Measurements from ENCODE around the gene METAP1D.

DNA sequence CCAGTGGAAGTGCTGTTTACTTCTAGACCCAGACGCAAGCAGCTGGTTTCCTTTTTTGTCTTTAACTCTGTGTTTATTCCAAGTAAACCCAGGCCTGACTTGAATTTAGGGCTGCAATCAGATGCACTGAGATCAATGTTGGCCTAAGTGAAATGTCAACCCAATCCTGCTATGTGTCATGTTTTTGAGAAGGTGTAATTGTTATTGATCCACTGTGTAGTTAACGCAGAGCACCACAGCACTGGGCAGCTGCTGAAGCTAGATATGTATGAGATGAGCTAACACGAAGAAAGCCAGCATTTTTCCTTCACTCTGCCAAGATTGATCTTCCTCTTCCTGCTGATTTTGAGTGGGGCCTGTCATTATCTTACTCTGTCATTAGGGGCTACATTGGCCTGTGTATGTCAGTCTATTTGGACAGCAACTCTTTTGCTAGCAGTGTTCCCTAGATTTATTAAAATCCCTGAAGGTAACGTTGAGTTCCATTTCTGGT is 66.7 kb downstream of the METAP1D start:
- TF ChIP-seq, protein P1, sequence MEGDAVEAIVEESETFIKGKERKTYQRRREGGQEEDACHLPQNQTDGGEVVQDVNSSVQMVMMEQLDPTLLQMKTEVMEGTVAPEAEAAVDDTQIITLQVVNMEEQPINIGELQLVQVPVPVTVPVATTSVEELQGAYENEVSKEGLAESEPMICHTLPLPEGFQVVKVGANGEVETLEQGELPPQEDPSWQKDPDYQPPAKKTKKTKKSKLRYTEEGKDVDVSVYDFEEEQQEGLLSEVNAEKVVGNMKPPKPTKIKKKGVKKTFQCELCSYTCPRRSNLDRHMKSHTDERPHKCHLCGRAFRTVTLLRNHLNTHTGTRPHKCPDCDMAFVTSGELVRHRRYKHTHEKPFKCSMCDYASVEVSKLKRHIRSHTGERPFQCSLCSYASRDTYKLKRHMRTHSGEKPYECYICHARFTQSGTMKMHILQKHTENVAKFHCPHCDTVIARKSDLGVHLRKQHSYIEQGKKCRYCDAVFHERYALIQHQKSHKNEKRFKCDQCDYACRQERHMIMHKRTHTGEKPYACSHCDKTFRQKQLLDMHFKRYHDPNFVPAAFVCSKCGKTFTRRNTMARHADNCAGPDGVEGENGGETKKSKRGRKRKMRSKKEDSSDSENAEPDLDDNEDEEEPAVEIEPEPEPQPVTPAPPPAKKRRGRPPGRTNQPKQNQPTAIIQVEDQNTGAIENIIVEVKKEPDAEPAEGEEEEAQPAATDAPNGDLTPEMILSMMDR (IDR thresholded peaks at IDR 0.05): no peak
- TF ChIP-seq POLR2A (IDR thresholded peaks at IDR 0.05) (no peak), EP300 (IDR thresholded peaks at IDR 0.05) (no peak)
